ENCODE data around the gene ATG4B. TPM values are rescaled to one million over a fixed set of nuclear protein-coding genes. Genes with fewer than 3 reads are reported as not detected.
"Not testable (repeated sequence)": the region's sequence is repeated elsewhere in the genome, so short reads cannot be mapped to it uniquely, and the experiment has no call there.

ATG4B gene
- total RNA-seq (2021; fragmentation: NEBNext Ultra II Directional; extraction: Animal tissue kit (Norgen Biotek cat#: 25700)), result 10 to 100 TPM; 43.5 to 58.3 (median 51.9) TPM
- long read RNA-seq, transcript ATG4B-205 (13 exons, 2,878 nt), result major isoform, 50 of 73 reads
- long read RNA-seq, partial matches to known transcripts, result 10 of 73 reads
- long read RNA-seq, other reads (novel, unspliced or antisense), result 11 of 73 reads

- Mint-ChIP-seq H3K9me3 (no peaks in the 10 kb centered on the region), H3K4me3 (peak within 1 kb of the TSS; percentile 98), H3K27me3 (ENCODE audit: insufficient read depth) (no peaks in the 10 kb centered on the region; the same call in none of the 2 replicates), H3K4me1 (ENCODE audit: low read depth) (peaks cover 57% of the 10 kb centered on the region), H3K36me3 (ENCODE audit: low read depth) (peaks cover 30% of the 10 kb centered on the region), H3K27ac (peak within 1 kb of the TSS; percentile 88)
- DNase-seq, result peak; percentile 75
- TF ChIP-seq, protein P1, sequence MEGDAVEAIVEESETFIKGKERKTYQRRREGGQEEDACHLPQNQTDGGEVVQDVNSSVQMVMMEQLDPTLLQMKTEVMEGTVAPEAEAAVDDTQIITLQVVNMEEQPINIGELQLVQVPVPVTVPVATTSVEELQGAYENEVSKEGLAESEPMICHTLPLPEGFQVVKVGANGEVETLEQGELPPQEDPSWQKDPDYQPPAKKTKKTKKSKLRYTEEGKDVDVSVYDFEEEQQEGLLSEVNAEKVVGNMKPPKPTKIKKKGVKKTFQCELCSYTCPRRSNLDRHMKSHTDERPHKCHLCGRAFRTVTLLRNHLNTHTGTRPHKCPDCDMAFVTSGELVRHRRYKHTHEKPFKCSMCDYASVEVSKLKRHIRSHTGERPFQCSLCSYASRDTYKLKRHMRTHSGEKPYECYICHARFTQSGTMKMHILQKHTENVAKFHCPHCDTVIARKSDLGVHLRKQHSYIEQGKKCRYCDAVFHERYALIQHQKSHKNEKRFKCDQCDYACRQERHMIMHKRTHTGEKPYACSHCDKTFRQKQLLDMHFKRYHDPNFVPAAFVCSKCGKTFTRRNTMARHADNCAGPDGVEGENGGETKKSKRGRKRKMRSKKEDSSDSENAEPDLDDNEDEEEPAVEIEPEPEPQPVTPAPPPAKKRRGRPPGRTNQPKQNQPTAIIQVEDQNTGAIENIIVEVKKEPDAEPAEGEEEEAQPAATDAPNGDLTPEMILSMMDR (IDR thresholded peaks at IDR 0.05), result no peak
Observed at GRCh38 chr2:241637018-241637794, at the start of gene ATG4B, which contains the start of gene THAP4. Gene ATG4B (plus strand): TSS chr2:241637693. CDS start chr2:241637715, 22 bp downstream. Gene THAP4 (minus strand): TSS chr2:241637158. CDS start chr2:241637017, 141 bp downstream.

- not testable (repeated sequence) for H3K27me3 Mint-ChIP-seq (ENCODE audit: insufficient read depth); H3K27ac Mint-ChIP-seq; H3K4me3 Mint-ChIP-seq; H3K9me3 Mint-ChIP-seq; DNase-seq; H3K4me1 Mint-ChIP-seq (ENCODE audit: low read depth)
- peaks cover 14% of the 10 kb centered on the region for H3K36me3 Mint-ChIP-seq (ENCODE audit: low read depth)
Observed at GRCh38 chr2:241589863-241590262, 47.6 kb upstream of the ATG4B start.

DNA sequence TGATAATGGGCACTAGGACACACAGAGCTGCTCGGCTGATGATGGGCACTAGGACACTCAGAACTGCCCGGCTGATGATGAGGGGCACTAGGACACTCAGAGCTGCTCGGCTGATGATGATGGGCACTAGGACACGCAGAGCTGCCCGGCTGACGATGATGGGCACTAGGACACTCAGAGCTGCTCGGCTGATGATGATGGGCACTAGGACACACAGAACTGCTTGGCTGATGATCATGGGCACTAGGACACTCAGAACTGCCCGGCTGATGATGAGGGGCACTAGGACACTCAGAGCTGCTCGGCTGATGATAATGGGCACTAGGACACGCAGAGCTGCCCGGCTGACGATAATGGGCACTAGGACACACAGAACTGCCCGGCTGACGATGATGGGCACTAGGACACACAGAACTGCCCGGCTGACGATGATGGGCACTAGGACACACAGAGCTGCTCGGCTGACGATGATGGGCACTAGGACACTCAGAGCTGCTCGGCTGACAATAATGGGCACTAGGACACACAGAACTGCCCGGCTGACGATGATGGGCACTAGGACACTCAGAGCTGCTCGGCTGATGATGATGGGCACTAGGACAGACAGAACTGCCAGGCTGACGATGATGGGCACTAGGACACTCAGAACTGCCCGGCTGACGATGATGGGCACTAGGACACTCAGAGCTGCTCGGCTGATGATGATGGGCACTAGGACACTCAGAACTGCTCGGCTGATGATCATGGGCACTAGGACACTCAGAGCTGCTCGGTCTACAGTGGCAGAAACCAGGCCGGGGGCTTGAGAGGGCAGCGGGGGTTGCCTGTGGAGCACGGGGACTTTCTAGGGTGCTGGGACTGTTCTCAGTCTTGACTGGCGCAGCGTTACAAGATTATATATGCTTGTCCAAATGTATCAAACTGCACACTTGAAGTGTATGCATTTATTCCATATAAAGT lies 46.7 kb upstream of the ATG4B start:
- not testable (repeated sequence) for H3K27me3 Mint-ChIP-seq (ENCODE audit: insufficient read depth); DNase-seq; H3K4me1 Mint-ChIP-seq (ENCODE audit: low read depth); H3K36me3 Mint-ChIP-seq (ENCODE audit: low read depth); H3K4me3 Mint-ChIP-seq; H3K9me3 Mint-ChIP-seq; H3K27ac Mint-ChIP-seq

DNA sequence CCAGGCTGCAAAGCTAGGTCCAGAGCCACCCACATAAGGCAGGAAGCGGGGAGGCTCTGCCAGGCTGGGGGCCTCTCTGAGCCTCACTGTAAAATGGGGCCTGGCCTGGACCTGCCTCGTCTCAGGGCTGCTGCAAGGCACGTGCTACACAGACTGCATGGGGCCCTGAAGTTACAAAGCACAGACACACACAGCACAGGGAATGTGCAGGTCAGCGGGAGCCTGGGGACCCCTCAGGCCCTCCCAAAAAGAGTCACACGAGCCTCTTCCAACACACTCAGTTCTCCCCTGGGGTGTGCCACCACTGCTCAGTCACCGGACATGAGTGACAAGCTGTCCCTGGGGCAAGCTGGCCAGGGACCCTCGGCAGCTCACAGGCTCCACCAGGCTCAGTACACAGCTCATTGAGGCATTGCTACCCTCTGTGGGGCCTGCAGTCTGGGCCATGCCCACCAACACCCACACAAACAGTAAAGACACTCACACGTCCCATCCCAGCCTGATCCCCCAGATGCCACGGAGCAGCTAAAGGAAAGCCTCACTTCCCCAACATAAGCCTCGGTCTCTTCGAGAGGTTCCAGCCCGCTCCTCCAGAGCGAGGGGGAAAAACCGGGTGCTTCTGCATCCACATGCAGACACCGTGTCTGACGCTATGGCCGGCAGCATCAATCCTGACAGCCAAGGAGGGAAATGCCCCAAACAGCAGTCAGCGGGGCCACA lies 45.2 kb upstream of the ATG4B start:
- no peak overlapping the region for H3K4me3 Mint-ChIP-seq
- H3K9me3 Mint-ChIP-seq, result no peaks in the 10 kb centered on the region; the same call in none of the 2 replicates
- DNase-seq, result no peak
- H3K27me3 Mint-ChIP-seq (ENCODE audit: insufficient read depth), result no peaks in the 10 kb centered on the region
- peaks cover 6% of the 10 kb centered on the region for H3K36me3 Mint-ChIP-seq (ENCODE audit: low read depth)
- no peaks in the 10 kb centered on the region for H3K4me1 Mint-ChIP-seq (ENCODE audit: low read depth)
- TF ChIP-seq, protein P1 (IDR thresholded peaks at IDR 0.05), result no peak
- H3K27ac Mint-ChIP-seq, result no peak overlapping the region

- Mint-ChIP-seq H3K27me3 (ENCODE audit: insufficient read depth) (no peaks in the 10 kb centered on the region), H3K36me3 (ENCODE audit: low read depth) (peaks cover 6% of the 10 kb centered on the region), H3K4me1 (ENCODE audit: low read depth) (no peaks in the 10 kb centered on the region), H3K4me3 (no peak overlapping the region), H3K27ac (no peak overlapping the region), H3K9me3 (no peaks in the 10 kb centered on the region; the same call in none of the 2 replicates)
- no peak for DNase-seq
- TF ChIP-seq, protein P1 (IDR thresholded peaks at IDR 0.05), result no peak
Observed at GRCh38 chr2:241593271-241593670, 44.2 kb upstream of the ATG4B start.

Data from HFFc6 (cell line).